H1 (cell line): ENCODE data around the gene APP. TPM values are rescaled to one million over a fixed set of nuclear protein-coding genes. Genes with fewer than 3 reads are reported as not detected.

Experiments
- CTCF ChIA-PET: fragments of 300-600 bp; sonication (Branson Sonifier 250); formaldehyde crosslinking; loops from one replicate; lab custom pipeline; 2021; ENCODE audit not compliant: partially characterized antibody; lab: Charles Lee
- POLR2A ChIA-PET: fragments of 300-600 bp; sonication (Branson Sonifier 250); formaldehyde crosslinking; loops from one replicate; lab custom pipeline; 2021; ENCODE audit warnings: inconsistent platforms; ENCODE audit not compliant: partially characterized antibody; lab: Charles Lee
- DNase-seq, 2 experiments: peaks; one replicate each; pipeline versions ENCODE4 v3.0.0 to v3.0.0-alpha.2; 2010 to 2022; ENCODE audit warnings: low spot score in 2 of 2, low read depth in 1 of 2, mixed read lengths in 1 of 2
- FAIRE-seq: peaks from 2 replicates; lab custom pipeline; 2011; peaks lifted over from hg19 to GRCh38; lab: Jason Lieb, UNC
- H2AFZ ChIP-seq: 2 replicates; pipeline ENCODE4 v1.8.1; 2012; ENCODE audit warnings: low read length, inconsistent platforms
- H2AK5ac ChIP-seq: 2 replicates; pipeline ENCODE4 v1.6.1; 2013; ENCODE audit warnings: low read depth, low read length
- H2BK120ac ChIP-seq: replicated peaks from 2 replicates; pipeline ENCODE3; 2013; ENCODE audit warnings: low read depth, low read length, inconsistent platforms
- H2BK12ac ChIP-seq: 2 replicates; pipeline ENCODE4 v1.6.1; 2013; ENCODE audit warnings: low read depth, low read length
- H2BK15ac ChIP-seq: 2 replicates; pipeline ENCODE4 v1.6.1; 2013; ENCODE audit warnings: low read length
- H2BK20ac ChIP-seq: 2 replicates; pipeline ENCODE4 v1.6.1; 2013; ENCODE audit warnings: low read length
- H2BK5ac ChIP-seq: 2 replicates; pipeline ENCODE4 v1.6.1; 2013; ENCODE audit warnings: low read depth, low read length
- H3K14ac ChIP-seq: 2 replicates; pipeline ENCODE4 v1.6.1; 2013; ENCODE audit warnings: inconsistent platforms; ENCODE audit not compliant: insufficient read length
- H3K18ac ChIP-seq: 2 replicates; pipeline ENCODE4 v1.6.1; 2013; ENCODE audit warnings: low read length; ENCODE audit errors: extremely low read depth
- H3K23ac ChIP-seq: 2 replicates; pipeline ENCODE4 v1.6.1; 2013; ENCODE audit warnings: inconsistent platforms; ENCODE audit not compliant: insufficient read length
- H3K23me2 ChIP-seq: 2 replicates; pipeline ENCODE4 v1.6.1; 2013; ENCODE audit warnings: low read depth, low read length
- H3K27ac ChIP-seq: 2 replicates; pipeline ENCODE4 v1.6.1; 2011; ENCODE audit warnings: low read depth, low read length, inconsistent platforms
- H3K27me3 ChIP-seq, 4 experiments: replicated peaks in 1 of 4; 1 replicate in 1 of 4; 2 replicates in 3 of 4; pipeline versions ENCODE4 v1.6.1 to v1.8.1; 2011 to 2013; ENCODE audit warnings: low read length in 3 of 4, mild to moderate bottlenecking in 3 of 4, inconsistent platforms in 2 of 4, mixed read lengths in 2 of 4, moderate library complexity in 1 of 4; ENCODE audit not compliant: control insufficient read depth in 3 of 4, insufficient read depth in 3 of 4; ENCODE audit errors: extremely low read depth in 1 of 4
- H3K36me3 ChIP-seq, 4 experiments: 2 replicates each; pipeline versions ENCODE4 v1.6.1 to v1.8.1; 2011 to 2013; ENCODE audit warnings: mild to moderate bottlenecking in 4 of 4, low read length in 3 of 4, moderate library complexity in 2 of 4, control low read depth in 1 of 4, inconsistent platforms in 1 of 4; ENCODE audit not compliant: insufficient read depth in 4 of 4, control insufficient read depth in 2 of 4
- H3K4ac ChIP-seq: replicated peaks from 2 replicates; pipeline ENCODE3; 2013; ENCODE audit warnings: low read length, low read depth, mixed read lengths, inconsistent platforms; ENCODE audit not compliant: insufficient read length
- H3K4me1 ChIP-seq, 4 experiments: replicated peaks in 1 of 4; 1 replicate in 1 of 4; 2 replicates in 3 of 4; pipeline versions ENCODE4 v1.6.1 to v1.8.1; 2011 to 2013; ENCODE audit warnings: low read length in 3 of 4, inconsistent platforms in 2 of 4, mixed read lengths in 1 of 4; ENCODE audit not compliant: insufficient read depth in 4 of 4, control insufficient read depth in 3 of 4
- H3K4me2 ChIP-seq, 2 experiments: 2 replicates each; pipeline versions ENCODE4 v1.6.1 to v1.8.1; 2011 to 2013; ENCODE audit warnings: low read depth in 2 of 2, low read length in 2 of 2, control low read depth in 1 of 2, inconsistent platforms in 1 of 2, mild to moderate bottlenecking in 1 of 2; ENCODE audit not compliant: insufficient read depth in 1 of 2
- H3K4me3 ChIP-seq, 4 experiments: fragments of 200-600, 300-600 bp in 1 of 4; sonication (generic), shearing (Covaris generic), sonication (Bioruptor Twin) in 1 of 4; 2 replicates each; pipeline versions ENCODE4 v1.5.1 to v1.8.1; 2011 to 2016; ENCODE audit warnings: low read length in 4 of 4, low read depth in 3 of 4, control low read depth in 2 of 4, inconsistent platforms in 2 of 4, mild to moderate bottlenecking in 2 of 4, mixed read lengths in 1 of 4, moderate library complexity in 1 of 4; ENCODE audit not compliant: insufficient read depth in 2 of 4; ENCODE audit errors: extremely low read depth in 1 of 4
- H3K56ac ChIP-seq: replicated peaks from 2 replicates; pipeline ENCODE3; 2013; ENCODE audit warnings: low read depth, mild to moderate bottlenecking, mixed read lengths, low read length, inconsistent platforms; ENCODE audit not compliant: insufficient read length
- H3K79me1 ChIP-seq: 2 replicates; pipeline ENCODE4 v1.6.1; 2013; ENCODE audit warnings: low read depth, low read length, control low read depth
- H3K79me2 ChIP-seq, 2 experiments: 2 replicates each; pipeline versions ENCODE4 v1.6.1 to v1.8.1; 2012 to 2013; ENCODE audit warnings: low read length in 2 of 2, mild to moderate bottlenecking in 2 of 2, inconsistent platforms in 1 of 2; ENCODE audit not compliant: insufficient read depth in 2 of 2, control insufficient read depth in 1 of 2
- H3K9ac ChIP-seq, 4 experiments: replicated peaks in 1 of 4; 1 replicate in 1 of 4; 2 replicates in 3 of 4; pipeline versions ENCODE4 v1.6.1 to v1.8.1; 2011 to 2013; ENCODE audit warnings: low read depth in 3 of 4, low read length in 3 of 4, control low read depth in 2 of 4, mild to moderate bottlenecking in 2 of 4, moderate library complexity in 2 of 4, inconsistent platforms in 1 of 4; ENCODE audit errors: extremely low read depth in 1 of 4
- H3K9me3 ChIP-seq, 2 experiments: 2 replicates each; pipeline versions ENCODE4 v1.6.1 to v1.8.1; 2012 to 2013; ENCODE audit warnings: mild to moderate bottlenecking in 2 of 2, moderate library complexity in 2 of 2, control low read depth in 1 of 2, inconsistent platforms in 1 of 2, low read depth in 1 of 2, low read length in 1 of 2, mixed read lengths in 1 of 2; ENCODE audit not compliant: insufficient read depth in 2 of 2
- H4K20me1 ChIP-seq, 2 experiments: replicated peaks in 1 of 2; 2 replicates each; pipeline versions ENCODE3 to v1.8.1; 2011 to 2013; ENCODE audit warnings: inconsistent platforms in 2 of 2, low read length in 2 of 2, mild to moderate bottlenecking in 1 of 2; ENCODE audit not compliant: insufficient read depth in 2 of 2, control insufficient read depth in 1 of 2
- H4K5ac ChIP-seq: 2 replicates; pipeline ENCODE4 v1.6.1; 2013; ENCODE audit warnings: low read length, low read depth, mixed read lengths, inconsistent platforms; ENCODE audit not compliant: insufficient read length
- H4K8ac ChIP-seq: 2 replicates; pipeline ENCODE4 v1.8.0; 2013; ENCODE audit warnings: mild to moderate bottlenecking, moderate library complexity, low read length, inconsistent platforms; ENCODE audit not compliant: insufficient read depth; ENCODE audit errors: extremely low read depth
- H4K91ac ChIP-seq: replicated peaks from 2 replicates; pipeline ENCODE3; 2013; ENCODE audit warnings: low read length, mixed read lengths, inconsistent platforms; ENCODE audit not compliant: insufficient read length
- CBX8 ChIP-seq: fragments of 300-800, 300-1000 bp; sonication (generic); IDR thresholded peaks from 2 replicates; pipeline ENCODE4 v1.7.1; 2016; ENCODE audit warnings: low read depth, low read length, borderline replicate concordance
- CTBP2 ChIP-seq: IDR thresholded peaks from 2 replicates; pipeline ENCODE4 v1.7.0; 2011; ENCODE audit warnings: borderline replicate concordance, mild to moderate bottlenecking, moderate library complexity, mixed read lengths, low read length; ENCODE audit not compliant: insufficient read depth, insufficient read length
- HDAC6 ChIP-seq: IDR thresholded peaks from one replicate; pipeline ENCODE4 v1.7.1; 2012; ENCODE audit warnings: low read depth, mild to moderate bottlenecking, inconsistent platforms, low read length, moderate library complexity
- KDM1A ChIP-seq: fragments of 200-600, 300-600 bp; sonication (generic); IDR thresholded peaks from 2 replicates; pipeline ENCODE4 v1.7.1; 2016; ENCODE audit warnings: mild to moderate bottlenecking, low read length, borderline replicate concordance
- KDM5A ChIP-seq: fragments of 200-600 bp; IDR thresholded peaks from 2 replicates; pipeline ENCODE4 v1.7.1; 2012; ENCODE audit warnings: mild to moderate bottlenecking, low read length, inconsistent platforms, mixed read lengths
- MAX ChIP-seq: IDR thresholded peaks from 2 replicates; pipeline ENCODE4 v1.6.1; 2012; ENCODE audit warnings: inconsistent platforms
- NANOG ChIP-seq: IDR thresholded peaks from 2 replicates; pipeline ENCODE4 v1.6.1; 2011; ENCODE audit warnings: low read length, low read depth, mild to moderate bottlenecking, inconsistent platforms; ENCODE audit not compliant: insufficient read depth, poor library complexity, severe bottlenecking
- PHF8 ChIP-seq: fragments of 200-600 bp; sonication (generic); conservative IDR thresholded peaks from 2 replicates; pipeline ENCODE4 v1.7.1; 2012; ENCODE audit warnings: low read depth, mild to moderate bottlenecking, inconsistent platforms, low read length, moderate library complexity
- POLR2A ChIP-seq, 2 experiments: IDR thresholded peaks; 1 replicate in 1 of 2; 2 replicates in 1 of 2; pipeline ENCODE4 v1.6.1; 2011; ENCODE audit warnings: low read depth in 2 of 2, low read length in 2 of 2, mild to moderate bottlenecking in 2 of 2; ENCODE audit errors: control extremely low read depth in 1 of 2
- SP1 ChIP-seq: IDR thresholded peaks from 2 replicates; pipeline ENCODE4 v1.6.1; 2011; ENCODE audit warnings: low read depth, low read length
- SP2 ChIP-seq: IDR thresholded peaks from 2 replicates; pipeline ENCODE4 v1.6.1; 2012; ENCODE audit warnings: mild to moderate bottlenecking, low read length, inconsistent platforms
- WGBS, 2 experiments: shearing (Covaris generic) in 1 of 2; methylation state at CpG; one replicate each; pipeline versions ENCODE4 v1.1.6 to v1.1.7; 2013 to 2015; ENCODE audit warnings: low lambda C conversion rate in 2 of 2, mixed read lengths in 2 of 2, inconsistent platforms in 1 of 2, low coverage in 1 of 2, missing lambda C conversion rate in 1 of 2; ENCODE audit not compliant: insufficient replicate concordance in 2 of 2, insufficient coverage in 1 of 2, insufficient read length in 1 of 2; ENCODE audit errors: extremely low coverage in 1 of 2, missing lambda C conversion rate in 1 of 2; 5-methylcytosine and 5-hydroxymethylcytosine counted together
- polyA plus RNA-seq, 7 experiments: library from polyadenylated mRNA; depleted of rRNA in 3 of 7; stranded (reverse) in 5 of 7; unstranded in 2 of 7; fragments of >200 nt in 5 of 7; fragments of 200-250 nt in 2 of 7; gene quantifications; 1 replicate in 5 of 7; 2 replicates in 1 of 7; 4 replicates in 1 of 7; pipeline versions ENCODE4 v1.2.1 to v1.2.3, GENCODE V29; 2011 to 2013; ENCODE audit warnings: missing spikeins in 2 of 7, mixed read lengths in 2 of 7
- total RNA-seq: library from RNA; stranded (reverse); fragmentation: NEBNext Ultra II Directional; extraction: Animal tissue kit (Norgen Biotek cat#: 25700); gene quantifications from 2 replicates; pipeline ENCODE4 v1.2.1, GENCODE V29; 2021

APP gene
- total and polyA plus RNA-seq, 2 of the 8 experiments (the other 6 are each of a cell fraction or from before 2014, with no cell fraction given): 375 to 551 TPM

- Histone ChIP-seq H2BK20ac (no peak overlapping the region), H3K4ac (no peak overlapping the region), H4K20me1 (peaks cover 18 to 32% of the 10 kb centered on the region in 2 experiments), H3K4me3 (no peak overlapping the region), H4K91ac (no peak overlapping the region), H3K56ac (no peak overlapping the region), H3K27ac (no peak overlapping the region), H3K27me3 (no peaks in the 10 kb centered on the region), H3K9me3 (no peaks in the 10 kb centered on the region), H2BK5ac (no peak overlapping the region), H3K23me2 (no peaks in the 10 kb centered on the region), H3K79me2 (peaks cover 5 to 98% of the 10 kb centered on the region in 2 experiments; a peak in 3 of 4 replicates), H3K4me2 (no peak overlapping the region), H2AFZ (no peak overlapping the region), H4K5ac (no peak overlapping the region), H3K36me3 (no peaks in the 10 kb centered on the region), H2BK12ac (no peak overlapping the region), H3K4me1 (peaks cover 5 to 23% (median 20%) of the 10 kb centered on the region in 4 experiments; a peak in 6 of 7 replicates), H2BK15ac (no peak overlapping the region), H3K14ac (no peak overlapping the region), H4K8ac (no peak overlapping the region), H3K79me1 (peaks cover 3% of the 10 kb centered on the region), H2AK5ac (no peak overlapping the region), H3K23ac (no peak overlapping the region), H3K9ac (no peak overlapping the region), H2BK120ac (no peak overlapping the region), H3K18ac (no peak overlapping the region)
- no peak for TF ChIP-seq NANOG
- no peak for TF ChIP-seq CBX8
- TF ChIP-seq PHF8: no peak
- TF ChIP-seq HDAC6: no peak
- TF ChIP-seq KDM1A: no peak
- TF ChIP-seq POLR2A (IDR thresholded peaks at IDR 0.05; ENCODE audit: control extremely low read depth in 1 of 2, low read depth in 2 of 2, low read length in 2 of 2): no peak
- no peak for TF ChIP-seq SP2
- TF ChIP-seq MAX: no peak
- no peak for TF ChIP-seq SP1
- TF ChIP-seq CTBP2: no peak
- TF ChIP-seq KDM5A: no peak
- ChIA-PET POLR2A (interaction anchor here (1.0 to 1.5 kb wide), 2 partner anchors 12 to 15 kb away, joined by 3 to 7 read pairs; no protein-coding TSS in a partner anchor), CTCF (interaction anchor here (1.0 kb wide), 1 partner anchor 10 kb away, joined by 3 read pairs; no protein-coding TSS in a partner anchor)
- FAIRE-seq (no peak), DNase-seq (no peak)
- WGBS, 2 experiments: 94% methylated on average over 6 of the region's 6 CpGs; no CpG with 5 or more reads in 1 of the 2 experiments
Observed at GRCh38 chr21:26127918-26128317, 42.7 kb downstream of the APP start.
